H9 (cell line): ENCODE measurements around the gene CC2D2A. TPM values are rescaled to one million over a fixed set of nuclear protein-coding genes. Genes with fewer than 3 reads are reported as not detected.

ENCODE experiments used
- DNase-seq: peaks from one replicate; pipeline ENCODE4 v3.0.0-alpha.2; 2017
- H2AFZ ChIP-seq: one replicate; pipeline ENCODE4 v1.6.1; 2013; ENCODE audit warnings: mild to moderate bottlenecking, low read length, control low read depth, moderate library complexity
- H2AK5ac ChIP-seq: 2 replicates; pipeline ENCODE4 v1.6.1; 2013; ENCODE audit warnings: low read length, control low read depth, mixed read lengths; ENCODE audit not compliant: insufficient read length
- H2BK120ac ChIP-seq: one replicate; pipeline ENCODE4 v1.6.1; 2013; ENCODE audit warnings: low read depth, mild to moderate bottlenecking, low read length, control low read depth, inconsistent platforms; ENCODE audit not compliant: poor library complexity, severe bottlenecking
- H2BK12ac ChIP-seq: 2 replicates; pipeline ENCODE4 v1.6.1; 2013; ENCODE audit warnings: low read length, control low read depth, mixed read lengths, low read depth; ENCODE audit not compliant: insufficient read length
- H2BK15ac ChIP-seq: 2 replicates; pipeline ENCODE4 v1.6.1; 2013; ENCODE audit warnings: low read depth, low read length, control low read depth
- H2BK20ac ChIP-seq: one replicate; pipeline ENCODE4 v1.6.1; 2013; ENCODE audit warnings: low read depth, mild to moderate bottlenecking, low read length, control low read depth, inconsistent platforms; ENCODE audit not compliant: poor library complexity, severe bottlenecking
- H2BK5ac ChIP-seq: 2 replicates; pipeline ENCODE4 v1.6.1; 2013; ENCODE audit warnings: low read length, control low read depth, mixed read lengths; ENCODE audit not compliant: insufficient read length
- H3K14ac ChIP-seq: 2 replicates; pipeline ENCODE4 v1.6.1; 2013; ENCODE audit warnings: low read length, control low read depth; ENCODE audit not compliant: insufficient read depth
- H3K18ac ChIP-seq: 2 replicates; pipeline ENCODE4 v1.6.1; 2013; ENCODE audit warnings: low read depth, mild to moderate bottlenecking, mixed read lengths, low read length, control low read depth; ENCODE audit not compliant: insufficient read length
- H3K23ac ChIP-seq: 2 replicates; pipeline ENCODE4 v1.6.1; 2013; ENCODE audit warnings: low read length, control low read depth, mixed read lengths, low read depth; ENCODE audit not compliant: insufficient read length
- H3K23me2 ChIP-seq: 2 replicates; pipeline ENCODE4 v1.6.1; 2013; ENCODE audit warnings: low read depth, mild to moderate bottlenecking, mixed read lengths, low read length, control low read depth; ENCODE audit not compliant: insufficient read length, poor library complexity, severe bottlenecking
- H3K27ac ChIP-seq: 2 replicates; pipeline ENCODE4 v1.5.1; 2013; ENCODE audit warnings: low read length, control low read depth, mixed read lengths, low read depth; ENCODE audit not compliant: insufficient read length
- H3K27me3 ChIP-seq: 2 replicates; pipeline ENCODE4 v1.6.1; 2013; ENCODE audit warnings: low read length, control low read depth, inconsistent platforms; ENCODE audit not compliant: insufficient read depth
- H3K4ac ChIP-seq: 2 replicates; pipeline ENCODE4 v1.6.1; 2013; ENCODE audit warnings: low read depth, mild to moderate bottlenecking, control low read depth, inconsistent platforms, low read length, moderate library complexity
- H3K4me1 ChIP-seq: 2 replicates; pipeline ENCODE4 v1.6.1; 2013; ENCODE audit warnings: low read length, control low read depth, inconsistent platforms; ENCODE audit not compliant: insufficient read depth
- H3K4me2 ChIP-seq: 2 replicates; pipeline ENCODE4 v1.6.1; 2013; ENCODE audit warnings: low read length, control low read depth, mixed read lengths; ENCODE audit not compliant: insufficient read length, insufficient read depth
- H3K56ac ChIP-seq: 2 replicates; pipeline ENCODE4 v1.6.1; 2013; ENCODE audit warnings: low read depth, mild to moderate bottlenecking, mixed read lengths, low read length, control low read depth; ENCODE audit not compliant: insufficient read length
- H3K79me1 ChIP-seq: 2 replicates; pipeline ENCODE4 v1.6.1; 2013; ENCODE audit warnings: low read depth, mild to moderate bottlenecking, moderate library complexity, low read length, control low read depth, inconsistent platforms; ENCODE audit not compliant: insufficient read depth, poor library complexity, severe bottlenecking
- H3K79me2 ChIP-seq: 2 replicates; pipeline ENCODE4 v1.6.1; 2013; ENCODE audit warnings: low read length, control low read depth, inconsistent platforms; ENCODE audit not compliant: insufficient read depth
- H3K9ac ChIP-seq: 2 replicates; pipeline ENCODE4 v1.6.1; 2013; ENCODE audit warnings: low read length, control low read depth, mixed read lengths; ENCODE audit not compliant: insufficient read length; ENCODE audit errors: extremely low read depth
- H3K9me3 ChIP-seq: one replicate; pipeline ENCODE4 v1.6.1; 2013; ENCODE audit warnings: low read depth, low read length, inconsistent platforms; ENCODE audit not compliant: control insufficient read depth
- H3T11ph ChIP-seq: one replicate; pipeline ENCODE4 v1.6.1; 2013; ENCODE audit warnings: mild to moderate bottlenecking, low read length, control low read depth, inconsistent platforms
- H4K20me1 ChIP-seq: one replicate; pipeline ENCODE4 v1.6.1; 2013; ENCODE audit not compliant: control insufficient read depth, insufficient read length, insufficient read depth
- H4K5ac ChIP-seq: 2 replicates; pipeline ENCODE4 v1.6.1; 2013; ENCODE audit warnings: low read depth, mild to moderate bottlenecking, mixed read lengths, low read length, control low read depth; ENCODE audit not compliant: insufficient read length
- H4K8ac ChIP-seq: replicated peaks from 2 replicates; pipeline ENCODE4 v1.6.1; 2013; ENCODE audit warnings: low read length, control low read depth, mixed read lengths, low read depth; ENCODE audit not compliant: insufficient read length
- H4K91ac ChIP-seq: 2 replicates; pipeline ENCODE4 v1.6.1; 2013; ENCODE audit warnings: low read depth, mild to moderate bottlenecking, moderate library complexity, mixed read lengths, low read length, control low read depth; ENCODE audit not compliant: insufficient read length
- H3K27ac Mint-ChIP-seq, 3 experiments: 2 replicates in 2 of 3; 3 replicates in 1 of 3; pipeline ENCODE4 v1.8.0; 2020 to 2021; ENCODE audit warnings: mixed read lengths in 3 of 3, mild to moderate bottlenecking in 1 of 3, moderate library complexity in 1 of 3
- H3K27me3 Mint-ChIP-seq: 2 replicates; pipeline ENCODE4 v1.8.0; 2021; ENCODE audit warnings: low read depth, mild to moderate bottlenecking, moderate library complexity, mixed read lengths
- H3K36me3 Mint-ChIP-seq, 3 experiments: 2 replicates in 2 of 3; 3 replicates in 1 of 3; pipeline ENCODE4 v1.8.0; 2020 to 2021; ENCODE audit warnings: low read depth in 3 of 3, mixed read lengths in 3 of 3; ENCODE audit not compliant: insufficient read depth in 1 of 3
- H3K4me1 Mint-ChIP-seq, 2 experiments: 2 replicates each; pipeline ENCODE4 v1.8.0; 2020; ENCODE audit warnings: mixed read lengths in 2 of 2
- H3K4me3 Mint-ChIP-seq, 2 experiments: 2 replicates in 1 of 2; 3 replicates in 1 of 2; pipeline ENCODE4 v1.8.0; 2020 to 2021; ENCODE audit warnings: mild to moderate bottlenecking in 2 of 2, mixed read lengths in 2 of 2, moderate library complexity in 1 of 2
- H3K9me3 Mint-ChIP-seq, 2 experiments: 2 replicates in 1 of 2; 3 replicates in 1 of 2; pipeline ENCODE4 v1.8.0; 2020; ENCODE audit warnings: mild to moderate bottlenecking in 2 of 2, mixed read lengths in 2 of 2, moderate library complexity in 1 of 2
- WGBS: extraction: QIAGEN DNeasy Blood & Tissue Kit; methylation state at CpG from one replicate; pipeline ENCODE4 v1.1.7; 2013; ENCODE audit warnings: missing lambda C conversion rate, low lambda C conversion rate, mixed read lengths; ENCODE audit not compliant: insufficient read length; ENCODE audit errors: extremely low coverage; 5-methylcytosine and 5-hydroxymethylcytosine counted together
- total RNA-seq: library from RNA; stranded (reverse); gene quantifications from 2 replicates; pipeline ENCODE4 v1.2.1, GENCODE V29; 2021
- TF ChIP-seq, protein P1 (sequence below): fragments of 200-600 bp; sonication (generic); conservative IDR thresholded peaks from 3 replicates; pipeline ENCODE4 v1.8.0; 2021; ENCODE audit warnings: antibody characterized with exemption, mild to moderate bottlenecking

The CC2D2A gene
- total RNA-seq, 1 experiment from 2014 or later: 10.4 TPM

DNA sequence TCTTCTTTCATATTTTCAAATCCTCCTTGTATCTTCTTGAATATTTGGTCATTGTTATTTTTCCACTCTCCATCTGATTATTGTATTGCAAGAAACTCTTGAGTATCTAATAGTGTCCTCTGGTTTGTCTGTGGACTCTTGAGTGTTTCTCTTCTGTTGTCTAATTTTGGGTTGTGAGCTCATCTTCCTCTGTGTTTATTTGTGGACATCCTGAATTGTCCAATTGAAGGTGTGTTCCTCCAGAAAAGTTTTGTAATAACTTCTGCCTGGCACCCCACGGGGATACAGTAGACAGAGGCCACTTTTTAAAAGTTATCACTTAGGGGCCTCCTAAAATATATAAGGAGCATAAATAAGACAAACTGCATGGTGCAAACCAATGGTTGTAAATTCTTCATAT is 3.1 kb upstream of the CC2D2A start:
- Histone ChIP-seq H3K27me3 (no peaks in the 10 kb centered on the region), H3K9ac (no peak overlapping the region), H2AK5ac (no peak overlapping the region), H2BK20ac (no peak overlapping the region), H3T11ph (no peak overlapping the region), H4K91ac (no peak overlapping the region), H4K8ac (no peak overlapping the region), H3K23ac (no peak overlapping the region), H3K79me2 (no peaks in the 10 kb centered on the region), H3K14ac (no peak overlapping the region), H3K4me1 (0 out of 2 replicates have a peak, but pooled peaks cover 2% of the 10 kb centered on the region), H2BK5ac (no peak overlapping the region), H3K27ac (no peak overlapping the region), H3K18ac (no peak overlapping the region), H4K20me1 (no peaks in the 10 kb centered on the region), H2AFZ (no peak overlapping the region), H3K79me1 (no peaks in the 10 kb centered on the region), H3K56ac (no peak overlapping the region), H3K4ac (no peak overlapping the region), H3K23me2 (peaks cover 2% of the 10 kb centered on the region), H2BK120ac (no peak overlapping the region), H2BK12ac (no peak overlapping the region), H4K5ac (no peak overlapping the region), H2BK15ac (no peak overlapping the region), H3K9me3 (no peaks in the 10 kb centered on the region), H3K4me2 (no peak overlapping the region)
- WGBS: no CpG with 5 or more reads among the region's 1 CpG
- Mint-ChIP-seq H3K4me3 (no peak overlapping the region), H3K36me3 (no peaks in the 10 kb centered on the region), H3K27me3 (no peaks in the 10 kb centered on the region; the same call in 1 of the 2 replicates), H3K27ac (no peak overlapping the region), H3K4me1 (peaks cover 19 to 22% of the 10 kb centered on the region in 2 experiments), H3K9me3 (no peaks in the 10 kb centered on the region; a peak in 1 of 5 replicates)
- TF ChIP-seq, protein P1, sequence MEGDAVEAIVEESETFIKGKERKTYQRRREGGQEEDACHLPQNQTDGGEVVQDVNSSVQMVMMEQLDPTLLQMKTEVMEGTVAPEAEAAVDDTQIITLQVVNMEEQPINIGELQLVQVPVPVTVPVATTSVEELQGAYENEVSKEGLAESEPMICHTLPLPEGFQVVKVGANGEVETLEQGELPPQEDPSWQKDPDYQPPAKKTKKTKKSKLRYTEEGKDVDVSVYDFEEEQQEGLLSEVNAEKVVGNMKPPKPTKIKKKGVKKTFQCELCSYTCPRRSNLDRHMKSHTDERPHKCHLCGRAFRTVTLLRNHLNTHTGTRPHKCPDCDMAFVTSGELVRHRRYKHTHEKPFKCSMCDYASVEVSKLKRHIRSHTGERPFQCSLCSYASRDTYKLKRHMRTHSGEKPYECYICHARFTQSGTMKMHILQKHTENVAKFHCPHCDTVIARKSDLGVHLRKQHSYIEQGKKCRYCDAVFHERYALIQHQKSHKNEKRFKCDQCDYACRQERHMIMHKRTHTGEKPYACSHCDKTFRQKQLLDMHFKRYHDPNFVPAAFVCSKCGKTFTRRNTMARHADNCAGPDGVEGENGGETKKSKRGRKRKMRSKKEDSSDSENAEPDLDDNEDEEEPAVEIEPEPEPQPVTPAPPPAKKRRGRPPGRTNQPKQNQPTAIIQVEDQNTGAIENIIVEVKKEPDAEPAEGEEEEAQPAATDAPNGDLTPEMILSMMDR: no peak
- DNase-seq: no peak
